GM19043 (cell line): ENCODE data around the gene POTEM.
"Not testable (repeated sequence)": the region's sequence is repeated elsewhere in the genome, so short reads cannot be mapped to it uniquely, and the experiment has no call there.

ENCODE experiments used
- ATAC-seq: cut with Tn5 transposase; IDR thresholded peaks from one replicate; pipeline ENCODE4 v1.9.1; 2021; ENCODE audit warnings: low read depth; ENCODE audit not compliant: unreplicated experiment

POTEM gene

DNA sequence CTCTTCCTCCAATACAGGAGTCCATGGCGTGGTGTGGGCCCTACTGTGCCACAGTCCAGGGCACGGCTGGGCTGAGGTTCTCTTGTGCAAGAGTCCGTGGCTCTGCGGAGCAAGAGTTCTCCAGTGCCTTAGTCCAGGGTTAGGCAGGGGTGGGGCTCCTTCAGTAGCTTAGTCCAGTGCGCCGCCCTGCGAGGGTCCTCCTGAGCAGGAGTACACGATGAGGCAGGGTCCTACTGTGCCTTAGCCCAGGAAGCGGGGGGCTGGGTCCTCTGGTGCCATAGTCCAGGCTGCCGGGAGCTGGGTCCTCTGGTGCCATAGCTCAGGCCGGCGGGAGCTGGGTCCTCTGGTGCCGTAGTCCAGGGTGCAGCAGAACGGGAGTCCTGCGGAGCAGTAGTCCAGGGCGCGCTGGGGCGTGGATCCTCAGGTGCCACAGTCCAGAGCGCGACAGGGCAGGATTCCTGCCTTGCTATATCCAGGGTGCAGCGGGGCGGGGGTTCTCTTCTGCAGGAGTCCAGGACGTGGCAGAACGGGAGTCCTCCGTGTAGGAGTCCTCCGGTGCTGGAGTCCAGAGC lies 69.7 kb downstream of the POTEM start:
- not testable (repeated sequence) for ATAC-seq

DNA sequence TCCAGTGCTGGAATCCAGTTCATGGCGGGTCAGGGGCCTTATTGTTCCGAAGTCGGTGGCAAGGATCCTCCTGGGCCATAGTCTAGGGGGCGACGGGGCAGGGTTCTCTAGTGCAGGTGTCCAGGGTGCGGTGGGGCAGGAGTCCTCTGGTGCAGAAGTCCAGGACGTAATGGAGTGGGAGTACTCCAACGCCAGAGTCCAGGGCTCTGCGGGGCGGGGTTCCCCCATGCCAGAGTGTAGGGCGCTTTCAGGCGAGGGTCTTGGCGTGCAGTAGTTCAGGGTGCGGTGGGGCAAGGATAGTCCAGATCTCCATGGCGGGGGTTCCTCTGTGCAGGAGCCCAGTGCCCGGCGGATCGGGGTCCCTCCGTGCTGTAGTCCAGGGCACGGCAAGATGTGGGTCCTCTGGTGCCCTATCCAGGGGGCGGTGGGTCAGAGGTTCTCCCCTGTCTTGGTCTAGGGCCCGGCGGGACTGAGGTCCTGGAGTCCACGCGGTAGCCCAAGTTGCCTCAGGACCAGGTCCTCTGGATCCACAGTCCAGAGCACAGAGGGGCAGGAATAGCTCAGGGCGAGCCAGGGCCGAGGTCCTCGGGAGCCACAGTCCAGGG lies 70.9 kb downstream of the POTEM start:
- ATAC-seq, result not testable (repeated sequence)

DNA sequence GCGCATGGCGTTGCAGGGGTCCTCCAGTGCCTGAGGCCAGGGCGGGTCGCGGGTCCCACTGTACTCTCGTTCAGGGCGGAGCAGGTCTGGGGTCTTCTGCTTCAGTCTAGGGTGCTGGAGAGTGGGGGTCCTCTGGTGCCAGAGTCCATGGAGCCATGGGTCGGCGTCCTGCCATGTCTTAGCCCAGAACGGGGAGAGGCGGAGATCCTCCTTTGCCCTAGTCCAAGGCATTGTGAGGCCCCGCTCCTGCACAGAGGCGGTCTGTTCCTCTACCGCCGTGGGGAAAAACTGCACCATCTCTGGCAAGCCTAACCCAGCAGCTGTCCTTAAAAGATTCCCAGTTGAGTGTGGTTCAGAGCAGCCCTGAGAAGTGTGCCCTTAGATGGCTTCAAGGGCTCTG lies 71.6 kb downstream of the POTEM start:
- not testable (repeated sequence) for ATAC-seq

DNA sequence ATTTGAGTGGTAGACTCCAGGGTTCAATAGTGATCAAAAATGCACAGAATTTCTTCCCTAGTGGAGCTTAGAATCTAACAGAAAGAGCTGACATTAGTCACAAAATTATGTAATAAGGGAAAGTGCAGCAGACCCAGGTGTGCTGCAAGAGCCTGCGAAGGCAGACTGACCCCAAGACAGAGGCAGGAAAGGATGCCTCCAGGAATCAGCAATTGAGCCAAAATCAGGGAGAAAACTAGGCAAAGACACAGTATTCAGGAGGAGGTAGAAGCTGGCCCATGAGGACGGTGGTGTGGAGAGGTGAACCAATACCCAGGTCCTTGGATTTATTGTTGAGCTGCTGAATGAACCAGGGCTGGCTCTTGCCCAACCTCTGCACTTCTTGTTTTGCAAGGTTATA lies 76.2 kb downstream of the POTEM start:
- ATAC-seq, result not testable (repeated sequence)
